D721Med (cell line): ENCODE data around the gene BOC.

Source experiments
- DNase-seq: peaks from one replicate; pipeline ENCODE4 v3.0.0; 2011; ENCODE audit warnings: low spot score; ENCODE audit not compliant: insufficient read length
- FAIRE-seq: peaks from 2 replicates; lab custom pipeline; 2011; peaks lifted over from hg19 to GRCh38; lab: Jason Lieb, UNC
- CTCF ChIP-seq: IDR thresholded peaks from 2 replicates; pipeline ENCODE4 v1.5.1; 2012; ENCODE audit warnings: mild to moderate bottlenecking, control low read depth; ENCODE audit not compliant: insufficient read depth; ENCODE audit errors: missing control alignments

BOC gene

DNA sequence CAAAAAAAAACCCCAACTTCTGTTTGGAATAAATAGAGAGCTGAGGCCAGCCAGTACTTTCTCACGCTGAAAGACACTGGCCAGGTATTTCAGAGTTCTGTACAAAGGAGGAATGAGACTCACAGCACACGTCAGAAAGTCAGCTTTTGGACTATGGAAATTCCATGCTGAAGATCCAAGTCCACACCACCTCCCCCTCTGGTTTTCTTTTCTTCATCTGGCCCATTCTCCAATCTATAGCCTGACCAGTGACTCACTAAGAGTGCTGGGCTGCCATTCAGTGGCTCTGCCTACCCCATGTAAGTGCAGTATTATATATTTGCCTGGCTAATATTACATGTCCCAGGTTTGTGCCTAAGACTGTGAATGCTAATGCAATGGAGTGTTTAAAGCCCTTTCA, 13.9 kb downstream of the BOC start:
- TF ChIP-seq CTCF: no peak
- DNase-seq (no peak), FAIRE-seq (no peak)

GRCh38 chr3:113226491-113226890, 15.1 kb downstream of the BOC start:
- no peak for DNase-seq
- no peak for TF ChIP-seq CTCF
- FAIRE-seq: no peak

DNA sequence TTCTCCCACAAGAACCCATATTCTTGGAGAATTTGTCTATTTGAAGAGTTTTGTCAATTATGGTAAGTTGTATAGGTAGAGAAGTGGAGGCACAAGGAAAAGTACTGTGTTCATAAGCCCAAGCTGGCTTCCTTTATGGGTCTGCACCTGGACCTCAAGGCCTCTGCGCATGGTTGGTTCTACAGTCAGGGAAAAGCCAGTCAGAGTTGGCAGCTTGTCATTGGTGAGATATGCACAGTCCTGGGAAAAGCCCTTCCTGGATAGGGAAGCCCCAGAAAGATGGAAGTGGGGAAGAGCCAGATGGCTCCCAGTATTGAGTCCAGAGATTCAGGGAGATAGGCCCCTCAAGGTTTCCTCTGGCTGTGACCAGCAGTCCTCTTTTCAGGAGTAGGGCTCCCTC, 15.8 kb downstream of the BOC start:
- DNase-seq: no peak
- no peak for TF ChIP-seq CTCF
- FAIRE-seq: no peak

DNA sequence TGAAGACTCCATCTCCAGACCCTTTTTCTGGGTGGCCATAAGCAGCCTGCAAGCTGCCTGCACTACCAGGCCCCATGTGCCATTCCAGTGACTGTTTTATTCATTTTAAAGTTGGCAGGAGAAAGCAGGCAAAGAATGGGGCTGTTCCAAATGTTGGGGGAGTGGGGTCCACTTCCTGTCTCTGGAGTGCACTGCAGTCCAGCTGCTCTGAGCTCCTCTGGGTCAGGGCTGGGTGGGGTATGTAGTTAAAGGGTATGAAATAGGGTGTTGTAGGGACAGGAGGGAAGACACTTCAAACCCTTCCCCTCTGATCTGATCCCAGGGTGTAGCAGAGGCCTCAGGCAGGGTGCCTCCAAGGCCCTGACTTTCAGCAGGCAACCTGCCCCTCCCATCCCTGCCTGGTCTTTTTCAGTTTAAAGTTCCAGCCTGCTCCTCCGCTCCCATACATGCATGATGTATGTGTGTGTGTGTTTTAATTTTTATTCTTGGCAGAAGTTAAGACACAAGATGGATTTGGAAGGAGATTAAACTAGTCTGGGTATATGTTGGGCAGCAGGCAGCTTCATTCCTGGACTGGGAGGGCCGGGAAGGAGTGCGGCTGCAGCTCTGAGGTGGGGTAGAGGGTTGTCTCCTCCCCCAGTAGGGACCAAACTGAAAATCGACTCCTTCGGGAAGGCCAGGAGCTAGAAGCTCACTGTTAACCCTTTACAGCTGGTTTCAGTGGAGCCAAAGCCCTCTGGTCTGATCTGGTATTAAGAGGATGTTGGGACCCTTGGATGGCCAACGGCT, 17.3 kb downstream of the BOC start:
- DNase-seq (no peak), FAIRE-seq (no peak)
- TF ChIP-seq CTCF: no peak

- FAIRE-seq (no peak), DNase-seq (no peak)
- no peak for TF ChIP-seq CTCF
Observed at GRCh38 chr3:113231391-113231790, 20.0 kb downstream of the BOC start.

DNA sequence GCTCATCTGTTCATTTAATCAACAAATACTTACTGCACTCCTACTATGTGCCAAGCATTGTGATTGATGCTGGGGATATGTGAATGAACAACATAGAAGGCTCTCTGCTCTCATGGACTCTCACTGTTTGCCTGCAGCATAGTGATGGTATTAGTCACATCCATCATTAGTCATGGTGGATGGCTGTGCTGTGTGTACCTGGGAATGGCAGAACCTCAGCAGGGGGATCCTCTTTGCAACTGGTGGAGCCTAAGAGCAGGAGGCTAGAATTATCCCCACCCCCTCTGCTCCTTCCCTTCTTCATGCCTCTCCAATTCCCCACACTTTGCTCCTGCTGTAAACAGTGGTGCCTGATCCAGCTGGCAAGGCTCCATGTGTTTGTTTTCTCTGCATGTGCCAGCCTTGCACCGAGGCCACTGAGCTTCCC, 20.5 kb downstream of the BOC start:
- no peak for DNase-seq
- no peak for FAIRE-seq
- TF ChIP-seq CTCF: no peak

DNA sequence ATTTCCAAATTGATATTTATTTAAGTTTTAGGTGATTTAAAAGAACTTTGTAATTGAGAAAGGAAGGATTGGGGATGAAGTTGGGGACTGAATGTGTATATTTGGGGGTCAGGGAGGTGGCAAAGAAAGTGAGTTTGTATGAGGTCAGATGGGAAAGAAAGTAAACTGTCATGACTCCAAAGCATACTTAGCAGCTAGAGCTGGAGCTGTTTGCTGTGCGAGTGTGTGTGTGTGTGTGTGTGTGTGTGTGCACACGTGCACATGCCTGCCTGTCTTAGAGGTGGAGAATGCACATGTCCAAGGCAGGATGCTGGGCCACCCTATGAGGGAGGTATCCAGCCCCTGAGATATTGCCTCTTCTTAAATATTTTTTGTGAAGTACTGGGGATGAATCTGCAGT, 21.0 kb downstream of the BOC start:
- FAIRE-seq: no peak
- no peak for DNase-seq

More for the DNA sequence above, 21.0 kb downstream of the BOC start:
- TF ChIP-seq CTCF: no peak
